SK-N-SH treated with all-trans-retinoic acid at 6 μM for 48 hours (cell line): ENCODE results near the gene RILPL1.
"Not testable (repeated sequence)": the region's sequence is repeated elsewhere in the genome, so short reads cannot be mapped to it uniquely, and the experiment has no call there.

Experiments used
- ATAC-seq: fragments of 200-7000 bp; cut with Tn5 transposase; 3 replicates; pipeline ENCODE4 v1.9.1; 2020; ENCODE audit warnings: mild to moderate bottlenecking, moderate library complexity
- BACH2 ChIP-seq: fragments of 250-450 bp; sonication (Bioruptor Pico); IDR thresholded peaks from 2 replicates; pipeline ENCODE4 v1.9.0; 2021; ENCODE audit warnings: mild to moderate bottlenecking, borderline replicate concordance
- CSDC2 ChIP-seq: fragments of 250-450 bp; sonication (Bioruptor Pico); IDR thresholded peaks from 2 replicates; pipeline ENCODE4 v1.5.0; 2020; ENCODE audit warnings: mild to moderate bottlenecking, moderate library complexity
- ESRRG ChIP-seq: fragments of 250-450 bp; sonication (Bioruptor Pico); IDR thresholded peaks from 2 replicates; pipeline ENCODE4 v1.6.1; 2021; ENCODE audit warnings: mild to moderate bottlenecking
- ISL1 ChIP-seq: fragments of 250-450 bp; sonication (Bioruptor Pico); IDR thresholded peaks from 2 replicates; pipeline ENCODE4 v2.1.2; 2022; ENCODE audit warnings: mild to moderate bottlenecking, moderate library complexity
- OSR1 ChIP-seq: fragments of 250-450 bp; sonication (Bioruptor Pico); IDR thresholded peaks from 2 replicates; pipeline ENCODE4 v1.8.0; 2022; ENCODE audit warnings: moderate library complexity, mild to moderate bottlenecking, inconsistent platforms
- PPARA ChIP-seq: fragments of 250-450 bp; sonication (Bioruptor Pico); IDR thresholded peaks from 2 replicates; pipeline ENCODE4 v1.5.0; 2020; ENCODE audit warnings: mild to moderate bottlenecking, borderline replicate concordance
- RARB ChIP-seq: fragments of 250-450 bp; sonication (Bioruptor Pico); IDR thresholded peaks from 2 replicates; pipeline ENCODE4 v1.8.0; 2021; ENCODE audit warnings: mild to moderate bottlenecking, moderate library complexity
- SNAI2 ChIP-seq: fragments of 250-450 bp; sonication (Bioruptor Pico); IDR thresholded peaks from 2 replicates; pipeline ENCODE4 v1.5.0; 2020; ENCODE audit warnings: mild to moderate bottlenecking, moderate library complexity
- TCF4 ChIP-seq: fragments of 250-450 bp; sonication (Bioruptor Pico); IDR thresholded peaks from 2 replicates; pipeline ENCODE4 v1.8.0; 2021; ENCODE audit warnings: mild to moderate bottlenecking, moderate library complexity, borderline replicate concordance
- TOX ChIP-seq: fragments of 250-450 bp; sonication (Bioruptor Pico); IDR thresholded peaks from 2 replicates; pipeline ENCODE4 v1.8.0; 2021; ENCODE audit warnings: mild to moderate bottlenecking, moderate library complexity, borderline replicate concordance
- ZFP3 ChIP-seq: fragments of 250-450 bp; sonication (Bioruptor Pico); IDR thresholded peaks from 2 replicates; pipeline ENCODE4 v1.5.0; 2020; ENCODE audit warnings: mild to moderate bottlenecking, moderate library complexity
- ZFP30 ChIP-seq: fragments of 450-650 bp; formaldehyde crosslinking; IDR thresholded peaks from 2 replicates; pipeline ENCODE4 v1.5.0; 2022; ENCODE audit warnings: mild to moderate bottlenecking, moderate library complexity
- ZNF565 ChIP-seq: fragments of 450-650 bp; formaldehyde crosslinking; conservative IDR thresholded peaks from 2 replicates; pipeline ENCODE4 v1.5.0; 2020; ENCODE audit warnings: low read depth, mild to moderate bottlenecking, moderate library complexity
- ZNF70 ChIP-seq: fragments of 450-650 bp; formaldehyde crosslinking; IDR thresholded peaks from 2 replicates; pipeline ENCODE4 v1.5.0; 2020; ENCODE audit warnings: mild to moderate bottlenecking, moderate library complexity
- ZNF8 ChIP-seq: fragments of 450-650 bp; formaldehyde crosslinking; IDR thresholded peaks from 2 replicates; pipeline ENCODE4 v1.5.0; 2020; ENCODE audit warnings: mild to moderate bottlenecking, moderate library complexity
- TF ChIP-seq, protein P1 (sequence below): fragments of 250-450 bp; sonication (Bioruptor Pico); IDR thresholded peaks from 2 replicates; pipeline ENCODE4 v1.5.0; 2020; ENCODE audit warnings: mild to moderate bottlenecking, moderate library complexity
- TF ChIP-seq, protein P2 (sequence below): fragments of 250-450 bp; sonication (Bioruptor Pico); IDR thresholded peaks from 2 replicates; pipeline ENCODE4 v1.8.0; 2021; ENCODE audit warnings: low read depth, mild to moderate bottlenecking, moderate library complexity, borderline replicate concordance
- TF ChIP-seq, protein P3 (sequence below): fragments of 250-450 bp; sonication (Bioruptor Pico); IDR thresholded peaks from 2 replicates; pipeline ENCODE4 v1.5.1; 2020; ENCODE audit warnings: low read depth, mild to moderate bottlenecking, moderate library complexity

The RILPL1 gene

DNA sequence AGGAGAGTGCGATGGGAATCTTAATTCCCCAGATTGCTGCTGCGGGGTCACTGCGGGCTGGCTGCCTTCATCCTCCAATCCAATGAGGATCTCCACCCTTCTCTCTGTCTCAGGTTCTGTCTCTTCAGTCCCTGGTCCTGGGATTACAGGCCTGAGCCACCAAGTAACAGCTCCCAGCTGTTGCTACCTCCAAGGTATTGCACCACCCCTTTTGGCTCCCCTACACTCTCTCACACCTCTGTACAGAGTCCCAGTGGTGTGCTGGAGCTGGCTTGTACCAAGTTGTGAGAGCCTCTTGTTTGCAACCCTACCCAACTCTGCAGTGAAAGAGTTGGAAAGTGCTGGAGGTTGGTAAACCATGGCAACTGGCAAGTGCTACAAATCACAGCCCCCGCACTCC lies 10.0 kb upstream of the RILPL1 start:
- ATAC-seq, result no peak
- TF ChIP-seq ISL1 (CRISPR knock-in tag) (no peak), CSDC2 (CRISPR knock-in tag) (no peak), ZNF565 (CRISPR knock-in tag) (no peak), ZNF8 (no peak), ZFP30 (CRISPR knock-in tag) (no peak), RARB (CRISPR knock-in tag) (no peak)

DNA sequence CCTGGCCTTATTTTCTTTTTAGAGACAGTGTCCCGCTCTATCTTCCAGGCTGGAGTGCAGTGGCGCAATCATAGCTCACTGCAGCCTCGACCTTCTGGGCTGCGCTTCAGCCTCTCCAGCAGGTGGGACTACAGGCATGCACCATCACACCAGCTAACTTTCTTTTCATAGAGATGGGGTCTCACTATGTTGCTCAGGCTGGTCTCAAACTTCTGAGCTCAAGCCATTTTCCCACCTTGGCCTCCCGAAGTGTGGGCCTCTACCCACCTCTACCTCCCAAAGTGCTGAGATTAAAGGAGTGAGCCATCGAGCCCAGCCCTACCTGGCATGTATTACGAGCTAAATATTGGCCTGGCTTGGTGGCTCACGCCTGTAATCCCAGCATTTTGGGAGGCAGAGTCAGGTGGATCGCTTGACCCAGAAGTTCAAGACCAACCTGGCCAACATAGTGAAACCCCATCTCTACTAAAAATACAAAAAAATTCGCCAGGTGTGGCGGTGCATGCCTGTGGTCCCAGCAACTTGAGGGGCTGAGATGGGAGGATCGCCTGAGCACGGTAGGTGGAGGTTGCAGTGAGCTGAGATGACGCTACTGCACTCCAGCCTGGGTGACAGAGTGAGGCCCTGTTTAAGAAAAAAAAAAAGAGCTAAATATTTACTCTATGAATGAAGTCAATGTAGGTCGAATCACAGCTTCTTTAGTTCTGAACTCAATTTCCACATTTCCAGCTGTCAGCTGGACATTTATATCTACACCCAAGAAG lies 7.6 kb upstream of the RILPL1 start:
- ATAC-seq, result no peak
- TF ChIP-seq BACH2 (CRISPR knock-in tag), result no peak
- TF ChIP-seq ZNF565 (CRISPR knock-in tag), result no peak
- no peak for TF ChIP-seq ISL1 (CRISPR knock-in tag)
- TF ChIP-seq RARB (CRISPR knock-in tag), result no peak
- no peak for TF ChIP-seq TOX (CRISPR knock-in tag)
- no peak for TF ChIP-seq ESRRG
- no peak for TF ChIP-seq ZFP3 (CRISPR knock-in tag)
- TF ChIP-seq, protein P1, sequence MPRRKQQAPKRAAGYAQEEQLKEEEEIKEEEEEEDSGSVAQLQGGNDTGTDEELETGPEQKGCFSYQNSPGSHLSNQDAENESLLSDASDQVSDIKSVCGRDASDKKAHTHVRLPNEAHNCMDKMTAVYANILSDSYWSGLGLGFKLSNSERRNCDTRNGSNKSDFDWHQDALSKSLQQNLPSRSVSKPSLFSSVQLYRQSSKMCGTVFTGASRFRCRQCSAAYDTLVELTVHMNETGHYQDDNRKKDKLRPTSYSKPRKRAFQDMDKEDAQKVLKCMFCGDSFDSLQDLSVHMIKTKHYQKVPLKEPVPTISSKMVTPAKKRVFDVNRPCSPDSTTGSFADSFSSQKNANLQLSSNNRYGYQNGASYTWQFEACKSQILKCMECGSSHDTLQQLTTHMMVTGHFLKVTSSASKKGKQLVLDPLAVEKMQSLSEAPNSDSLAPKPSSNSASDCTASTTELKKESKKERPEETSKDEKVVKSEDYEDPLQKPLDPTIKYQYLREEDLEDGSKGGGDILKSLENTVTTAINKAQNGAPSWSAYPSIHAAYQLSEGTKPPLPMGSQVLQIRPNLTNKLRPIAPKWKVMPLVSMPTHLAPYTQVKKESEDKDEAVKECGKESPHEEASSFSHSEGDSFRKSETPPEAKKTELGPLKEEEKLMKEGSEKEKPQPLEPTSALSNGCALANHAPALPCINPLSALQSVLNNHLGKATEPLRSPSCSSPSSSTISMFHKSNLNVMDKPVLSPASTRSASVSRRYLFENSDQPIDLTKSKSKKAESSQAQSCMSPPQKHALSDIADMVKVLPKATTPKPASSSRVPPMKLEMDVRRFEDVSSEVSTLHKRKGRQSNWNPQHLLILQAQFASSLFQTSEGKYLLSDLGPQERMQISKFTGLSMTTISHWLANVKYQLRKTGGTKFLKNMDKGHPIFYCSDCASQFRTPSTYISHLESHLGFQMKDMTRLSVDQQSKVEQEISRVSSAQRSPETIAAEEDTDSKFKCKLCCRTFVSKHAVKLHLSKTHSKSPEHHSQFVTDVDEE (CRISPR knock-in tag), result no peak
- no peak for TF ChIP-seq PPARA (CRISPR knock-in tag)
- no peak for TF ChIP-seq SNAI2 (CRISPR knock-in tag)
- no peak for TF ChIP-seq CSDC2 (CRISPR knock-in tag)

DNA sequence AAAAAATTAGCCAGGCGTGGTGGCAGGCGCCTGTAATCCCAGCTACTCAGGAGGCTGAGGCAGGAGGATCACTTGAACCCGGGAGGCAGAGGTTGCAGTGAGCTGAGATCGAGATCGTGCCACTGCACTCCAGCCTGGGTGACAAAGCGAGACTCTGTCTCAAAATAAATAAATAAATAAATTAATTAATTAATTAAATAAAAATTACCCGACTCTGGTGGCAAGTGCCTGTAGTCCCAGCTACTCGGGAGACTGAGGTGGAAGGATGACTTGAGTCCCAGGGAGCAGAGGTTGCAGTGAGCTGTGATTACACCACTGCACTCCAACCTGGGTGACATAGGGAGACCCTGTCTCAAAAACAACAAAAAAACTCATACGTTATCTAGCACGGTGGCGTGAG lies 2.4 kb upstream of the RILPL1 start:
- ATAC-seq, result not testable (repeated sequence)

DNA sequence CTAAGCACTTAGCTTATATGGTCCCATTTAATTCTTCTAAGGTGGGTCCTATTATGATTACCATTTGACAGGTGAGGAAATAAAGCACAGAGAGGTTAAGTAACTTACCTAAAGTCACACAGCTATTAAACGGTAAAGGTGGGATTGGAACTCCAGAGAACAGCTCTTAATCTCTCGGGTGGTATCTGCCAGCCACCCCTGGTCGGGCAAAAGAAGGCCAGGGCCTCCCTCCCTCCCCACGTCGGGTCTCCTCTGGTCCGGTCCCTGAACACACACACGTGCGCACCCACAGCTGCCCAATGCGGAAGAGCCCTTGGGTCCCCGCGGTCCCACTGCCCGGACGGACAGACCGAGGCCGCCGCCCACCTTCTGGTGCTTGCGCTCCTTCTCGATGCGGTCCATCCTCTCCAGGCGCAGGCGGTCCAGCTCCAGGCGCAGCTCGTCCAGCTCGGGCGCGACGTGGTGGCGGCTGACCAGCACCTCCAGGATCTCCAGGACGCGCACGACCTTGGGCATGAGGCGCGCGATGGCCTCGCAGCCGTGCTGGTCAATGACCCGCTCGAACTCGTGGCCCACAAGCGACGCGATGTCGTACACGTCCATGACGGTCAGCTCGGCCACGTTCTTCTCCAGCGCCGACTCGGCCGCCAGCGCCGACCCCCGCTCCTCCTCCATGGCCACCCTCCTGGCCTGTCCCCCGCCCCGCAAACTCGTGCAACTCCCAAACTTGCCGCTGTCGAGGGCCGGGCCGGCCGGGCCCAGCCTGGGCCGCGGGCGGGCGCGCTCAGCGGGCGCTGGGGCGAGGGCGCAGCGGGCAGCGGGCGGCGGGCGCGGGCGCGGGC lies 490 bp downstream of the RILPL1 start:
- TF ChIP-seq ZFP3 (CRISPR knock-in tag), result peak; percentile 74
- TF ChIP-seq TCF4 (CRISPR knock-in tag), result no peak
- TF ChIP-seq, all 23 proteins: peak for 1
- ATAC-seq, result peak; percentile 65

DNA sequence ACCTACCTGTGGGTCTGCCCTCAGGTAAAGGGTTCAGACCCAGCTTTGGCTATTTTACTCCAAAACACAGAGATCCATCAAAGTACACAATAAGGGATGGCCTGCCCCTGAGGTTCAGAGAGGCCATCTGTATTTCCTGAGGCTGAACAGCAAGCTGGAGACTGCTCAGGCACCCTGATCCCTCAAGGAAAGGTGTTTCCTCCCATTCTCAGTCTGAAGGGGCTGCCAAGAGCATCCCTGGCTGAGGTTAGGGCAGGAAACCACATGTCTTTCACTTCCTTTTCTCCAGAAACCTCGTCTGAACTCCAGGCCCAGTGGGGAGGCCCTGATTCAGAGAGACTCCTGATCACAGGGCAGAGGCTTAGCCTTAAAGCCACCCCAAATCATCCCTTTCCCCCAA lies 1.5 kb downstream of the RILPL1 start:
- no peak for ATAC-seq

DNA sequence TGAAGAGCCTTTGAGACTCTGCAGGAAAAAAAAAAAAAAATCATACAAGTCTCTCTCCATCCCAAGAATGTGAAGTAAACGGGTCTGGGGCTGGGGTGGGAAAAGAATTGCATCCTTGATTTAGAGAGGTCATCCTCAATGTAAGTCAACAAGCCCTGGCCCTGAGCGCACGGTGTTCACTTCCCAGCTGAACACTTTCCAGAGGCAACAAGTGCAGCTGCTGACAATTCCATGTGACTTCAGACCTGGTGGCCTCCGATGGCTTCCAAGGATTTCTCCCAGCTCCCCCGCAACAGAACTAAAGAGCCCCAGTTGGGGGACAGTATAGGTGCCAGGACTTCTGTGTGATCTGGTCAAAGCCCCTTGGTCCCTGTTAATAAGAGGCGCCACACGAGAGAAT lies 2.4 kb downstream of the RILPL1 start:
- ATAC-seq, result no peak
- TF ChIP-seq TOX (CRISPR knock-in tag) (no peak), CSDC2 (CRISPR knock-in tag) (no peak), BACH2 (CRISPR knock-in tag) (no peak), ISL1 (CRISPR knock-in tag) (no peak), TCF4 (CRISPR knock-in tag) (no peak), PPARA (CRISPR knock-in tag) (no peak), SNAI2 (CRISPR knock-in tag) (no peak), OSR1 (CRISPR knock-in tag) (no peak), ZFP3 (CRISPR knock-in tag) (no peak)
- TF ChIP-seq, protein P2, sequence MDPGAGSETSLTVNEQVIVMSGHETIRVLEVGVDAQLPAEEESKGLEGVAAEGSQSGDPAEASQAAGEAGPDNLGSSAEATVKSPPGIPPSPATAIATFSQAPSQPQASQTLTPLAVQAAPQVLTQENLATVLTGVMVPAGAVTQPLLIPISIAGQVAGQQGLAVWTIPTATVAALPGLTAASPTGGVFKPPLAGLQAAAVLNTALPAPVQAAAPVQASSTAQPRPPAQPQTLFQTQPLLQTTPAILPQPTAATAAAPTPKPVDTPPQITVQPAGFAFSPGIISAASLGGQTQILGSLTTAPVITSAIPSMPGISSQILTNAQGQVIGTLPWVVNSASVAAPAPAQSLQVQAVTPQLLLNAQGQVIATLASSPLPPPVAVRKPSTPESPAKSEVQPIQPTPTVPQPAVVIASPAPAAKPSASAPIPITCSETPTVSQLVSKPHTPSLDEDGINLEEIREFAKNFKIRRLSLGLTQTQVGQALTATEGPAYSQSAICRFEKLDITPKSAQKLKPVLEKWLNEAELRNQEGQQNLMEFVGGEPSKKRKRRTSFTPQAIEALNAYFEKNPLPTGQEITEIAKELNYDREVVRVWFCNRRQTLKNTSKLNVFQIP (CRISPR knock-in tag), result no peak
- TF ChIP-seq, all 23 proteins: peak for 0

More for the DNA sequence above, 1.5 kb downstream of the RILPL1 start:
- no peak for TF ChIP-seq ZNF70 (CRISPR knock-in tag)
- TF ChIP-seq, protein P3, sequence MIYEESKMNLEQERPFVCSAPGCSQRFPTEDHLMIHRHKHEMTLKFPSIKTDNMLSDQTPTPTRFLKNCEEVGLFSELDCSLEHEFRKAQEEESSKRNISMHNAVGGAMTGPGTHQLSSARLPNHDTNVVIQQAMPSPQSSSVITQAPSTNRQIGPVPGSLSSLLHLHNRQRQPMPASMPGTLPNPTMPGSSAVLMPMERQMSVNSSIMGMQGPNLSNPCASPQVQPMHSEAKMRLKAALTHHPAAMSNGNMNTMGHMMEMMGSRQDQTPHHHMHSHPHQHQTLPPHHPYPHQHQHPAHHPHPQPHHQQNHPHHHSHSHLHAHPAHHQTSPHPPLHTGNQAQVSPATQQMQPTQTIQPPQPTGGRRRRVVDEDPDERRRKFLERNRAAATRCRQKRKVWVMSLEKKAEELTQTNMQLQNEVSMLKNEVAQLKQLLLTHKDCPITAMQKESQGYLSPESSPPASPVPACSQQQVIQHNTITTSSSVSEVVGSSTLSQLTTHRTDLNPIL (CRISPR knock-in tag), result no peak
